GM23248 (cell line): Measurements from ENCODE around the gene SP4.

Experiments
- EZH2 ChIP-seq: fragments of 200-600 bp; sonication (generic); IDR thresholded peaks from 2 replicates; pipeline ENCODE4 v1.6.1; 2018; ENCODE audit warnings: antibody characterized with exemption, mild to moderate bottlenecking; ENCODE audit not compliant: insufficient read depth, poor library complexity, severe bottlenecking
- EZH2phosphoT487 ChIP-seq: fragments of 200-600 bp; sonication (generic); IDR thresholded peaks from 2 replicates; pipeline ENCODE4 v1.6.1; 2018; ENCODE audit warnings: antibody characterized with exemption, moderate library complexity, mild to moderate bottlenecking, low read depth; ENCODE audit not compliant: insufficient read depth

GRCh38 chr7:21429786-21430574, 2.1 kb downstream of the SP4 start:
- TF ChIP-seq EZH2 (no peak), EZH2phosphoT487 (no peak)
